D341Med (cell line): ENCODE measurements around the gene GLI3.

Experiments
- DNase-seq: peaks from one replicate; pipeline ENCODE4 v3.0.0; 2012; ENCODE audit warnings: low spot score

Gene GLI3

DNA sequence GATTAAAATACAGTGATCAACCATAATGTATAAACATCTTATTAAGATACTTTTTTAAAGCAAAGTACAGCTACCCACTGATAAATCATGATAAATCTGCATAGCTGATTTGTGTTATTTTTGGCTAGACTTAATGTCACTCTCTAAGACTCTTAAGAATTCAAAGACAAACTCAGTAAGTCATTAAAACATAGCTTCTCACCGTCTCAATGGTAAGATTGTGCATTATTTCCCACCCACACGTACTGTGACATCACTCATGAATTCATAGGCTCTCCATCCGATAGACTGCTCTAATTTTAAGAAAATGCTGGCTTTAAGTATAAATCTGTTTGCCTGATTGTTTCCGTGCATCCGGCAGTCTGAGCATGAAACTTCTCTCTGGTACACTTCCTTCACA, 266.1 kb downstream of the GLI3 start:
- DNase-seq: no peak

DNA sequence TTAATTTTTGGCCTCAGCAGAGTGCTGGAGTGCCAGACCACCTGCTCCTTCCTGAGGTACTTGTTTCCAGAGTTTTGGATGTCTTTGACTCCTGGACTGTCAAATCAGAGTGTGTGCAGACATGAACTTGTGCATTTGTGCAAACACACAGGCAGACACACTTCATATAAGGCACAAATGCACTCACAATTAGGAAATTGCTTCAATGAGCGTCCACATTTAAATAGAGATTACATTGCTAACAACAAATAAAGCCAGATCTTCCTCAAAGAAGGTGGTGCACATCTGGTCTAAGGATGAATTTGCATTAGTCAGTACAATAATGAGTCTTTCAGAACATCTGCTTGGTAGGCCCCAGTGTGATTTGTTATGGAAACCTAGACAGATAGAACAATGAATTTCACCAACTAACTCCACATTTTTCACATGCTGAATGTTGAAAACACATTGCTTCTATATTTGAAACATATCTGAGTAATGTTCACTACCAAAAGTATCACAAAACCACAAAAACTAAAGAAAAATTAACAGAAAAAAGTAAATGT, 267.4 kb downstream of the GLI3 start:
- DNase-seq: no peak

DNA sequence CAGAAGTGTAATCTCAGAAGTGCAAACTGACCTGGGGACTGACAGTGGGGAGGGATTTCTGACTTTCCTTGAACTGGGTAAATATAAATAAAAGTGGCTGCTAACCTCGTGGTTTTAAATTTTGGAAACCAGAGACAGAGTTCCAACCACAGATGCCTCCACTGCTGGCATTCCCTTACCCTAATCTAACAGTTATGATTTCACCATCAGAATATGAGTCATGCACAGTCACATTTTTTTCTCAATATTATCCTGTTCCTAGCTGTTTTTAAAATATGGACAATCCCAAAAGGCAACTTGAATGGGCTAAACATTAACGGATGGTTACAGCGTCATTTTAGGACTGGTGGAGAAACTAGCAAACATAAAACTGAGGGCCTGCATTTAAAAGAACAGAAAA, 269.9 kb downstream of the GLI3 start:
- no peak for DNase-seq

DNA sequence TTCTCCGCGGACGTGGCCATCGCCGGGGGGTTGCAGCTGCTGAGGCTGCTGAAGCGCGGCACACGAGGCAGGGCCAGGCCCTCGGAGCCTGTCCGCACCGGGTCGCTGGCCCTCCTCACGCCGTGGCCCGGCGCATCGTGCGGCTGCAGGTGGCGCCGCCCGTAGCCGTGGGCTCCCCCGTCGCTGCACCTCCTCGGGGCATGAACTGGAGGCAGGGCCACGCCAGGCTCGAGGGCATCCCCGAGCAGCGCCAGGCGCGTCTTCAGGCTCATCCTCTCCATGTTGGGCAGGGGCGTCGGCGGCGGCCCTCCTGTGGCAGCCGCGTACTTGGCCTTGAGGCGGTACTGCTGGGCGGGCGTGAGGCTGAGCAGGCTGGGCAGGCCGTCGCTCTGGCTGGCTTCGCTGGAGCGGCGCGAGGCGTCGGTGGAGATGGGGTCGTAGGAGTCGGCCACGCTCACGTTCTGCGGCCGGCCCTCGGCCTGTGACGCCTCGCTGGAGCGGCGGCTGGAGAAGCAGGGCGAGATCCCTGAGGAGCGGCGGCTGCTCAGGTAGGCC, 271.0 kb downstream of the GLI3 start:
- DNase-seq: no peak

DNA sequence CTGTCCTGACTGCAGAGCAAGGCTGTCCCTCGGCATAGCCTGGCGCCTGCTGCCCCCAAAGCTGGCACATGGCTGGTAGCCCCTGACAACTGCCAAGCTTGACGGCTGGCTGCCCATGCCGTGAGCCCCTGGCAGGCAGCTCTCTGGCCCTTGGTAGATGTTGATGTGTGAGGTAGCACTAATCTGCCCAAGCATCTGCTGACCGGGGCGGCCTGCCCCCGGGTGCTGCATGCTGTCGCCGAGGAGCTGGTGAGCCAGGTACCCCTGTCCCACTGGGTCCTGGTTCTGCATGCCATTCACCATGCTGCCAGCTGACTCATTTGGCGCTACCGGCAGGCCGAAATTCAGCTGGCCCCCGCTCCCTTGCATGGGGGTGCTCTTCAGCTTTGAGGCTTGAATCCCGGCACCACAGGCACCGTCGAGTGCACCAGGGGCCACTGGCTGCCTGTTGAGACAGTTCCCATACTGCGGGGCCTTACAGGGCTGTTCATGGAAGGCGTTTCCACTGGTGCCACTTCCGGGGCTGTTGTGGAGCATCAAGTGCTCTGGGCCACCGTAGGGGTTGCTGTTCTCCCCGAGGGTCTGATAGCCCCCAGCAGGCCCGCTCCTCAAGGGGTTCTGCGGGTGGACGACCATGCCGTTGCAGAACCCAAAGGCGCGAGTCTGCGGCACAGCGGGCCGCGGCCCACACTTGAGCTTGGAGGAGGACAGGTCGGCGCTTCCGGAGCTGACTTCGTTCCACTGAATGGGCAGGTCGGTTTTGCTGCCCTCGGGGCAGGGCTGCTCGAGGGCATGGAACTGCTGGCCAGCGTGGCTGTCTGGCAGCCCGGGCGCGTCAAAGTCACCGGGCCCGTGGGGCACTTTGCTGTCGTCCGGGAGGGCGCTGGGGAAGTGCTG, 271.9 kb downstream of the GLI3 start:
- no peak for DNase-seq

DNA sequence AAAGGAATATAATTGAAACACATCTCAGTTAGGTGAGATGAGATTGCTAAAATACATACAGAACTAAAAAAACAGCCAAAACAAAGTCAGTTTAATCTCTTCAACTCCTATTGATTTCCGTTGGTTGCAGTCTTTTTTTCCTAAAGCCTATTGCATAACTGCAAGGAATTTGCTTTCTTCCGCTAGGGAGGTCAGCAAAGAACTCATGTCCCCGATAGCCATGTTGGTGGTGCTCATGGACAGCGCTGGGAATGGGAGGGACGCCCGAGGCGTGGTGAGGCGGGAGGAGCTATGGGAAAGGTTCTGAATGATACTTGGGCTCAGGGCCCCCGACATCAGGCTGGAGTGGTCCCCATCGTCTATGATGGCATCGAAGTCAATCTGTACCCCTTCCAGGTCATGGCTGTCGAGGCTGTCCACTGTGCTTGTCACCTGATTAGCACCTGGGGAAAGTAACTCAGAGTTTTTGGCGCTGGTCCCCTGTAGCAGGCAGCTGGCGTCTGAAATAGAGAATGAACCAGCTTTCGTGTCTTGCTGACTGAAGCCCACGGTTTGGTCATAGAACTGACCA, 272.7 kb downstream of the GLI3 start:
- DNase-seq: no peak

DNA sequence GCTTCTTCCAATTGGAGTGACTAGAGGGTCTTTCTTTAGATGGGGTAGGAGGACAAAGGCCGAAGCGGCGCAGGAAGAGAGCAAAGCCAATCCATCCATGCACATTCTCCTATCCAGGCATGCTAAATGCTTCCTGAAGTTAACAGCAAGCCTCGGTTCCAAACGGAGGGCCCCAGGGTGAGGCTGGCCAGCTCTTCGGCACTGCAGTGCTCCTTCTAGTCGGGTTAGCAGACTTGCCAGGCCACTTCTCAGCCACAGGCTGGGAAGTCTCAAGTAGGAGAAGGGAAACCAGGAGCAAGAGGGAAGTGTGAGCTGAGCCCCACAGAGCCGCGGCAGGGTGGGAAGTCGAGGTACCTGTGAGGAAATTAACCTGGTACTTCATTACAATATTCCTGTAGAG, 280.3 kb downstream of the GLI3 start:
- no peak for DNase-seq

DNA sequence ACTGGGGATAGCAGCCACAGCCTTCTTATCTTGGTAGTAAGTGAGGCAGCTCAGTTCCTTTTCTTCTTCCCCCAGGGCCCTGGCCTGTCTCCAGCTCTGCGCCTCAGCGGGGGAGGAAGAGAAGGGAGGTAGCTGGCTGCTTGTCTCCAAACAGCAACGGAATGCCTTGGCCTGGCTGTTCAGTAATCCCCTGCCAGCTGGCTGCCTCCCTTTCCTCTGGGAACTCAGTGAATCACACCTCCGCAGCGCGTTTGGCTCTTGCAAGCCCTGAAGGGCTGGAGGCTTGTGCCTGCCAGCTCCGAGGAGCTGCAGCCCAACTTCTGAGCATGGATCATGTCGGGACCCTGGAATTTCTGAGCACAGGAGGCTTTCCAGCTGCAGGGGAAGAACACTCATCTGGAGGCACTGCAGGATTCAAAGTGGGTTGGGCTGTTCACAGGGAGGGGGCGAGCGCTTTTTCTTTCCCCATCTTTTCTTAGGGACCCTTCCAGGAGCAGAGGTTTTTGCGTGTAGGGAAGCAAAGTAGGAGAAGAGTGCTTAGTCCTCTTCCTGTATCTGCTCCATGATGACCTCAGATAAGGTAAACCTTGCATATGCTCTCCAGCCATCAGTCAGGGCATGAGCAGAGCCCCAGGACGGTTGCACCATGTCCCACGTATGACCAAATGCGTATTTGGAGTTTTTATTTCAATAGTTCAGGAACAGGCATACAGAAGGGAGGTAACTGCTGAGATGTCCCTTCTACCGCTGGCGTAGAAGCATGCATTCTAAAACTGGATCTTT, 280.9 kb downstream of the GLI3 start:
- peak; percentile 77 for DNase-seq

DNA sequence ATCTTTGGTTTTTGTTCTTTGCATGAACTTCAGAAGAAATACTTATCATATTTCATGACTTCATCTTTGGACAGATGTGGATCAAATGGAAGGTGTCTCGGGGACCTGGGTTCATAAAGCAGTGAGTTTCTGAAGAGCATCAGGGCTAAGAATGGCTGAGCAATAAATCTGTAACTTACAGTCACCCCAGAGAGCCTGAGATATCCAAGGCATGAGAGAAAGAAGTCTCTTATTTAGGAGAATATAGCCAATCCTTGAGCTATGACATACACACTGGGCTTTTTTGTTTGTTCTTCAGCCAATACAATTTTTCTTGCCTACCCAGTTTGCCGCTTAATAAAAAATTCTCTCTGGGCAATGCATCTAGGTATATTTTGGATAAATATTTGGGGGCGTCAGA, 281.6 kb downstream of the GLI3 start:
- DNase-seq: no peak

DNA sequence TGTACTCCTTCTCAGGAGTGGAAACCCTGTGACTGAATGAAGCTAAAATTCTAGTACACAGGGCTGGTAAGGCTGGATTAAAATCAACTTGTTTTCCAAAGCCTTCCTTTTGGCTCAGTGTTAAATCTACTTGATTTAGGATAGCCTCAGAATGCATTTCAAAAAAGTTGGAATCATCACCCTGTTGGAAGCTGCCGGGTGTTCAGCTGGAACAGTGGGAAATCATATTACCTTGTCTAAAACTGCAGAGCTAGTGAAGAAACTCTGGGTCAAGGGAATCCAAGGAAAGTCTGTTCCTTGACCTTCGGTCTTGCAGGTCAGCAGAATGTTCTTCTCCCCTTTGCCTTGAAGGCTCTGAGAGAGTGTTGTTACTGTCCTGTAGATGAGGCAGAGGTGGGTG, 282.0 kb downstream of the GLI3 start:
- DNase-seq: no peak

DNA sequence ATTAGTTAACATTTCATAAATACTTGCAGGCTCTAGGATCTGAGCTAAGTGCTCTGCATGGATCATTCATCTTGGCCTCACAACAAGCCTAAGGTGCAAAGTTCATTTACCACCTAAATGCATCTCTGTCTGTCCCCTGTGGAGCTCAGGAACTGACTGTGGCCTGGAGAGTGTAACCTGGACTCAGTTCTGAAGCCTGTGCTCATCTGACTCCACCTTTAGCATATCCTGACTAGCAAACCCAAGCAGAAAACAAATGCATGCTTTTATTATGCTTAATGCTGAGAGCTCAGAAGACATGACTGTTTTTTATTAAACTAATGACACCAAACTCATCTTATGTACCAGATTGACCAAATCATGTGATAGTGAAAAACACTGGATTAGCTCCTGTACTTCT, 288.5 kb downstream of the GLI3 start:
- DNase-seq: no peak

DNA sequence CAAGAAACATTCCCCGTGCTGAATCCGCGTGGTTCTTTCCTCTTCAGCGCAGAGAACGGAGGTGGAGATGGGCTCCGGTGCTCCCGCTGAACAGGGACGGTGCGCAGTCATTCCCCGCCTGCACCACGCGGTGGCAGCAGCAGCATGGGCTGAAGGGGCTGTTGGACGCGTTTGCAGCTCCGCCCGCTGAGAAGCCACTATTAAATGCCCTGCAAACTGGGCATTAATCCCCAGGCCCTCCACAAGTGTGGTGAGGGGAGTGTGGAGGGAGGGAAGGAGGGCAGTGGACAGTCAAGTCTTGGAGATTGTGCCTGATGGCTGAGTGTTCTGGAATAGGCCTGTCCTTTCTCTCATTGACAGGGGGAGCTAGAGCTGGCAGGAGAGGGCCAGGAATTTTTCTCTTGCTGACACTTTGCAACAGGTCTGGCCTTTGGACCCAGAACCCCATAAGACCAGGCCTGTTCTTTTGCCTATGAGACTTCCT, 293.9 kb downstream of the GLI3 start:
- peak; percentile 88 for DNase-seq

DNA sequence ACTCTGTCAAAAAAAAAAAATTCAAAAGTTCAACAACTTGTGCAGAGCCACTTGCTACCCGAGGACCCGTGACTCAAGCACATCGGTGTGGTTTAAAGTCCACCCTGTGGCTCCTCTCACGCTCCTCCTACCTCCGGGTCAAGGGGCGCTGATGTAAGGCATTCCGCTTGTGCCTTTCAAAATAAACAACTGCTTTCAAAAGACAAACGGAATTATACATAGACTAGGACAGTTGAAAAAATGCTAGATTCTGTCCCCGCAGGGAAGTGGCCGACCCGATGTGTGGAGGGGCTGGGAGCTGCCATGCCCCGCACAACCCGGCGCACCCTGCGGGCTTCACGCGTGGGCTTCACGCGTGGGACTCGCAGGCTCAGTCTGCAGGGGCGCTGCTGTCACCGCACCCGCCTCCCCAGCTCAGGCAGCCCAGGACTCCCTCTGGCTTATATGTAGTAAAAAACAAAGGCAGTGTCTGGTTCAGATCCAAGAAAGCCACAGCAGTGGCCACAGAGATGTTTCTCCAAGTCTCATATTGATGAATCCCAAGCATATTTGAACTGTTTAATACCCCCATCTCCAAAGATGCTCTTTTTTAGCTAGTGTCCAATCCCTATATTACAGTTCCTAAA, 294.4 kb downstream of the GLI3 start:
- DNase-seq: no peak

DNA sequence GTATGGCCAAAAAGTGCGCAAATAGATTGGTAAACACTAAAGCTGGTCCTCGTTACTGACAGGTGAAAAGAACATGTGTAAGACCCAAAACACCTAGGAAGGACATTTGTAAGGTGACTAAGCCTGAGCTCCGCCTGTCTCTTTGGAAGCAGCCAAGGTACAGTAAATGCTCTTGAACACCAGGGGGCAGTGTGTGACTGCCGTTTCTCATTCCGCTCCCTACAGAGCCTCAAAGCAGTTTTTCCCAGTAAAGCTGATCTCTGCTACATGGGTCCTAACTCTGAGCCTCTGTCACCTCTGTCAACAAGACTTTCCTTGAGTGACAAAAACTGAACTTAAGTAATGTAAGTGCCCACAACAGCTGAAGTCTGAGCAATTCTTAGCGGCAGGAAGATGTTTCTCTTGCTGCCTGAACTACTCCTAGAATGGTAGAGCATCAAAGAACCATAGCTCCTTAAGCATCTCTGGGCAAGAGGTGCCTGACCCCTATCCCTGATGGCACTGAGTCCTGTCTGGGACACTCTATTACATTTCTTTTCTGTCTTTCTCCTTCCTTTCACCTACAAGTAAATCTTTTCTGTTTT, 296.2 kb downstream of the GLI3 start:
- peak; percentile 75 for DNase-seq

DNA sequence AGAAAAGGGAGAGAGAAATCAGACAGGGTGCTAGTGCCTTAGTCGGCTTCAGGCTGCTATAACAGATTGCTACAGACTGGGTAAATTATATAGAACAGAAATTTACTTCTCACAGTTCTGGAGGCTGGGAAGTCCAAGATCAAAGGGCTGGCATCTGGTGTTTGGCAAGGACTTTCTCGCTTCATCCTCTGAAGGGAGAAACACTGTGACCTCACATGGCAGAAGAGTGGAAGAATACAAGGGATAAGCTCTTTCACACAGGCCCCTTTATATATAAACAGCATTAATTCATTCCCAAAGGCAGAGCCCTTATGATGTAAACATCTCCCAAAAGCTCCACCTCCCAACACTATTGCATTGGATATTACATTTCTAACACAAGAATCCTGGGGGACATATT, 298.6 kb downstream of the GLI3 start:
- no peak for DNase-seq

DNA sequence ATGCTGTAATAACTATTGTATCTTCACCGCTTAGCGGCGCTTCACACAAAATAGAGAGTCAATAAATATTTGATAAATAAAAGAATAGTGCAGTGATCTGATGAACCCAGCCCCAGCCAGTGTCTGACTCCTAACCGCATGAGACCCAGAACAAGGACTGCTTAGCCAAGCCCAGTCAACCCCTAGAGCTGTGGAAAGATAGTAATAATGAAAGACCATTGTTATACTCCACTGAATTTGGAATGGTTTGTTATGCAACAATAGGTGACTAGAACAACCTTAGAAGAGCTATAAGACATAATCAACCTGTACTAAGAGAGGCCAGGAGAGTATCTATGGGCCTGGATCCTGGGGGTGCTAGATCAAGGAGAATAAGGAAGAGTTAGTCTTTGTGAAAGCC, 303.6 kb downstream of the GLI3 start:
- DNase-seq: no peak

DNA sequence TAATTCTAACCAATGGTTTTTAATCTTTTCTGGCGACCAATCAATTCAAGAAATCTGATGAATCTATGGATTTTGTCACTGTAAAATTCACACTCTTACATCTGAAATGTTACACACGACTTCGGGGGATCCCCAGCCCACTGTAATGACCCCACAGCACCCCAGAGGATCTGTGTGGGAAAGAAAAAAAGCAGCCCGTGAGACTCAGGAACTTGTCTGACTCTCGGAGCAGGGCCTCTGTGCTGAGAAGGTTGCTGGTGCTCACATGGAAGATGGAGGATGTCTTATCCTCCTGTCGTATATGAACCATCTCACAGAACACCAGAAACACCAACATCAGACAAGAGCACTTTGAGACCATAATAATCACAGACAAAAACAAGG, 305.8 kb downstream of the GLI3 start:
- DNase-seq: no peak

DNA sequence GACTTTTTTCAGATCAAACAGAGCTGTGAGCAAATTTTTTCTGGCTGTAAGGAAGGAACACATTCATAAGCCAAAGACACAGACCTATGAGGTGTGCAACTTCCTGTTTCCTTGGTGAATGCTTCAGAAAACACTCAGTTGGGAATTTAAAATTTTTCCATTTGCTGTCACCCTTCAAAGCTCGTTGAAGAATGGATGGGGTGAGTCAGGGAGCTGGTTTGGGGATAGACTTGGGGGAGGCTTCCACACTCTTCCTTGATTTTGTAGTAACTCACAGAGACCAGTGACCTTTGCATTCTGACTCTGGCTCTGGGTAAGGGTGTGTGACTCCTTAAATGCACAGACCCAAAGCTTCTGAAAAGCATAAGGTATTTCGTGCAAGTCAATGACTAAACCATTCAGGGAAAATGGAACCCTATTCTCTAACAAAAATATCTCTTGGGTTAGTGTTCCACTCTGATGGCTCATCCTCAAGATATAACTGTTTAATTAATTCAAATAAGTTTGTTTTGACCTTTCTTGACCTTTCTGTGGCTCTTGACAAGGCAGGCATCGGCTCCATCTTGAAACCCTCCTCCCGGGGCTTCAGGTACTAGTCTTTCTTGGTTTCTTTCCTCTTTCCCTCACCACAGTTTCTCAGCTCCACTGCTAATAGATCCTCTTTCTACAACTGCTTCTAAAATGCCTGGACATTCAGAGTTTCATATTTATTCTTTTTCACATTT, 306.3 kb downstream of the GLI3 start:
- DNase-seq: no peak

DNA sequence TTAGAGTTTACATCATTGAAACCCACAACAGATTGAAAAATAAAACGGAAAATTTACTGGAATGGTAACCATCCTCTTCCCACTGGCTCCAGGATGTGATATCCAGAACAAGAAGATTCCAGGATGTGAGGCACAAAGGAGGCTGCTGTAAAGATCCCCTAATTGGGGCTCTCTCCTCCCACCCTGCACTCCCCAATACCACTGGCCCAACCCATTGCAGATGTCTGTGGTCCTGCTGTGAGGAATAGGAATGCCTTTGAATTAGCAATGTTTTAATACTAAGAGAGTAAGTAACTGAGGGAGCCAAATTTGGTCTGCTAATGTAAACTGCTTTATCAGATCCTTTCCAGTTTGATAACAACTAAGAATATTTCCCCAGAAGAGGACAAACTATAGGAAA, 308.2 kb downstream of the GLI3 start:
- DNase-seq: no peak

DNA sequence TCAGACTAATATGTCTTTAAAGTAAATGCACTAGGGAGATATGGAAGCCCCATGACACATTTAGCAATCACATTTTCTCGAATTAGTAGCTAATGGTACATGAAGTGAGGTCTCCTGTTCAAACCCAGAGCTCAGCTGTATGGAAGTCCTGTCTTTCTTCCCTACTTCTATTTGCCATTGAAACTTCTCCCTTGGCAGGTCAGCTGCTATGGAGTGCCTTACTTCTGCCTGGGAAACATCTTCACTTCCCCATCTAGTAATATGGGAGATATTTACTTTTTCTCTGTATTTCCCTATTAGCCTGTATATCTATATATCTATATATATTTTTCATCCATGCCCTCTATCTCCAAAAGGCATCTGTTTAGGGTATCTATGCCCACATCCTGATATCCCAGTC, 308.8 kb downstream of the GLI3 start:
- DNase-seq: no peak

DNA sequence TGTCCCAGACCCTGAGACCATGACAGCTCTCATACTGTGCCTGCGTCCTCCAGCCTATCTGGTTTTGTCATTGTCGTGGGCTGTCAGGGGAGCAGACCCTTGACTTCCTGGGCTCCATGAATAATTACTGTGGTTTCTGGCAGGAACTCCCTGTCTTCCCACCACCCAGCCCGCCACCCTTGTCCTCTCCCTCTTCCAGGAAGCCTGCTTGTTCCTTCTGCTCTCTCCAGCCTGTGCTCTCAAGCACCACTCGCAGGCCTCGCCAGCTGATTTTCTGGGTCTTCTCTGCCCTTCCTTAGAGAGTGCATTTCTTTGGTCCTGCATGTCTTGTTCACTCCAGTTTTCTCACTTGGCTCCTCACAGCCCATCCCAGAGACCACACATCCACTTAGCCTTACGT, 309.6 kb downstream of the GLI3 start:
- no peak for DNase-seq
